GM12874 (cell line): Measurements from ENCODE around the gene SEC14L5.

ENCODE experiments used
- CTCF ChIP-seq: IDR thresholded peaks from 2 replicates; pipeline ENCODE4 v1.5.1; 2011; ENCODE audit warnings: low read depth, mild to moderate bottlenecking, control low read depth, low read length, moderate library complexity; ENCODE audit not compliant: insufficient read depth

SEC14L5 gene

GRCh38 chr16:4962716-4963115 is 4.6 kb downstream of the SEC14L5 start:
- no peak for TF ChIP-seq CTCF

GRCh38 chr16:4966736-4967453 is 8.8 kb downstream of the SEC14L5 start:
- no peak for TF ChIP-seq CTCF

GRCh38 chr16:4968879-4969483 is 10.9 kb downstream of the SEC14L5 start:
- no peak for TF ChIP-seq CTCF

GRCh38 chr16:4970010-4970409 is 11.9 kb downstream of the SEC14L5 start:
- TF ChIP-seq CTCF = no peak

- TF ChIP-seq CTCF = no peak
Measured at GRCh38 chr16:4972938-4973587, 14.9 kb downstream of the SEC14L5 start.

- no peak for TF ChIP-seq CTCF
Measured at GRCh38 chr16:4976079-4976478, 17.9 kb downstream of the SEC14L5 start.

- no peak for TF ChIP-seq CTCF
Measured at GRCh38 chr16:4976611-4977145, 18.5 kb downstream of the SEC14L5 start.
